HCT116 (cell line): ENCODE results near the gene BCAN. TPM values are rescaled to one million over a fixed set of nuclear protein-coding genes. Genes with fewer than 3 reads are reported as not detected.

Experiments
- ATAC-seq: fragments of 200-7000 bp; cut with Tn5 transposase; 2 replicates; pipeline ENCODE4 v1.9.1; 2020; ENCODE audit warnings: mild to moderate bottlenecking, moderate library complexity
- BruUV-seq: library from RNA; stranded (reverse); fragments of 400-500 nt; replicated peaks from 2 replicates; lab custom pipeline; 2021; lab: Mats Ljungman, UMichigan
- CTCF ChIA-PET: fragments of 300-600 bp; sonication (Branson Sonifier 250); formaldehyde crosslinking; loops from one replicate; lab custom pipeline; 2021; ENCODE audit warnings: antibody characterized with exemption; lab: Charles Lee
- POLR2A ChIA-PET: fragments of 300-600, 350-600 bp; sonication (Branson Sonifier 250); formaldehyde crosslinking; loops from one replicate; lab custom pipeline; 2021; ENCODE audit warnings: antibody characterized with exemption; lab: Charles Lee
- RAD21 ChIA-PET, 2 experiments: fragments of 300-600 bp; sonication (Branson Sonifier 250); formaldehyde crosslinking; loops; one replicate each; lab custom pipeline; 2023; ENCODE audit warnings: low total read pairs in 2 of 2; ENCODE audit not compliant: uncharacterized antibody in 2 of 2, unreplicated experiment in 2 of 2, low non-redundant PET in 1 of 2; lab: Charles Lee
- DNase-seq: peaks from one replicate; pipeline ENCODE4 v3.0.0-alpha.2; 2010; ENCODE audit warnings: low read depth, low spot score
- H2AFZ ChIP-seq: fragments of 200-600 bp; shearing (Covaris generic), sonication (generic); 2 replicates; pipeline ENCODE4 v1.6.1; 2017; ENCODE audit warnings: low read depth, mixed run types, mixed read lengths, antibody characterized with exemption, low read length; ENCODE audit not compliant: poor library complexity, severe bottlenecking
- H3K27ac ChIP-seq: 2 replicates; pipeline ENCODE4 v1.5.1; 2012; ENCODE audit warnings: low read depth, low read length
- H3K27me3 ChIP-seq: fragments of 200-600 bp; sonication (generic); 2 replicates; pipeline ENCODE4 v1.6.1; 2016; ENCODE audit warnings: mixed run types, low read length, mixed read lengths; ENCODE audit not compliant: insufficient read depth
- H3K36me3 ChIP-seq, 2 experiments: fragments of 200-500 bp in 1 of 2; fragments of 200-600 bp in 1 of 2; sonication (Bioruptor generic) in 1 of 2; sonication (generic) in 1 of 2; 2 replicates each; pipeline versions ENCODE4 v1.5.1 to v1.6.1; 2014 to 2016; ENCODE audit warnings: low read length in 2 of 2, inconsistent platforms in 1 of 2, mixed read lengths in 1 of 2, mixed run types in 1 of 2; ENCODE audit not compliant: insufficient read depth in 2 of 2, control insufficient read depth in 1 of 2
- H3K4me1 ChIP-seq, 2 experiments: fragments of 200-600 bp in 1 of 2; sonication (generic) in 1 of 2; 2 replicates each; pipeline versions ENCODE4 v1.5.1 to v1.6.1; 2012 to 2017; ENCODE audit warnings: low read length in 2 of 2, inconsistent platforms in 1 of 2, mild to moderate bottlenecking in 1 of 2, mixed read lengths in 1 of 2, mixed run types in 1 of 2, moderate library complexity in 1 of 2; ENCODE audit not compliant: insufficient read depth in 2 of 2, control insufficient read depth in 1 of 2
- H3K4me2 ChIP-seq: fragments of 200-600 bp; sonication (generic); 2 replicates; pipeline ENCODE4 v1.6.1; 2017; ENCODE audit warnings: mixed run types, low read length, mixed read lengths
- H3K4me3 ChIP-seq, 2 experiments: fragments of 200-600 bp in 1 of 2; sonication (generic) in 1 of 2; replicated peaks in 1 of 2; 2 replicates each; pipeline ENCODE4 v1.5.1; 2011 to 2016; ENCODE audit warnings: low read length in 2 of 2, control low read depth in 1 of 2, low read depth in 1 of 2, mild to moderate bottlenecking in 1 of 2, mixed read lengths in 1 of 2, mixed run types in 1 of 2
- H3K79me2 ChIP-seq: fragments of 200-600 bp; sonication (generic); 2 replicates; pipeline ENCODE4 v1.6.1; 2017; ENCODE audit warnings: mild to moderate bottlenecking, mixed run types, low read length, moderate library complexity, mixed read lengths; ENCODE audit not compliant: insufficient read depth
- H3K9ac ChIP-seq: fragments of 200-600 bp; sonication (generic); 2 replicates; pipeline ENCODE4 v1.6.1; 2016; ENCODE audit warnings: low read length, mixed read lengths
- H3K9me2 ChIP-seq: fragments of 200-600 bp; sonication (generic), shearing (Covaris generic); 2 replicates; pipeline ENCODE4 v1.6.1; 2017; ENCODE audit warnings: mixed run types, mild to moderate bottlenecking, moderate library complexity; ENCODE audit not compliant: insufficient read depth
- H3K9me3 ChIP-seq, 2 experiments: fragments of 200-500 bp in 1 of 2; fragments of 200-600 bp in 1 of 2; sonication (Bioruptor generic) in 1 of 2; sonication (generic) in 1 of 2; 2 replicates each; pipeline ENCODE4 v1.6.1; 2014 to 2017; ENCODE audit warnings: low read length in 2 of 2, mixed read lengths in 2 of 2, inconsistent platforms in 1 of 2, low read depth in 1 of 2, mild to moderate bottlenecking in 1 of 2, mixed run types in 1 of 2, moderate library complexity in 1 of 2; ENCODE audit not compliant: control insufficient read depth in 1 of 2, insufficient read depth in 1 of 2
- H4K20me1 ChIP-seq: fragments of 200-600 bp; sonication (generic), shearing (Covaris generic); 2 replicates; pipeline ENCODE4 v1.6.1; 2017; ENCODE audit warnings: mixed run types, mild to moderate bottlenecking, moderate library complexity; ENCODE audit not compliant: insufficient read depth
- CTCF ChIP-seq, 3 experiments: fragments of 200-600 bp in 1 of 3; sonication (generic) in 1 of 3; IDR thresholded peaks in 2 of 3; conservative IDR thresholded peaks in 1 of 3; 2 replicates each; pipeline ENCODE4 v1.5.1; 2012 to 2017; ENCODE audit warnings: low read depth in 2 of 3, low read length in 2 of 3, antibody characterized with exemption in 1 of 3, borderline replicate concordance in 1 of 3, control low read depth in 1 of 3, mild to moderate bottlenecking in 1 of 3, mixed read lengths in 1 of 3, mixed run types in 1 of 3, moderate library complexity in 1 of 3; ENCODE audit not compliant: insufficient read depth in 1 of 3
- ELF1 ChIP-seq: IDR thresholded peaks from 2 replicates; pipeline ENCODE4 v1.6.1; 2012; ENCODE audit warnings: low read depth, borderline replicate concordance
- JUND ChIP-seq: IDR thresholded peaks from 2 replicates; pipeline ENCODE4 v1.6.1; 2012
- REST ChIP-seq: IDR thresholded peaks from 2 replicates; pipeline ENCODE4 v1.6.1; 2012; ENCODE audit warnings: low read depth
- SP1 ChIP-seq: IDR thresholded peaks from 2 replicates; pipeline ENCODE4 v1.6.1; 2012; ENCODE audit warnings: low read depth
- intact Hi-C: fragments of 100-400 bp; cut with micrococcal nuclease; formaldehyde crosslinking; loops from 2 replicates; pipeline ENCODE4 v1.10.0; 2022
- total RNA-seq: library from RNA; stranded (reverse); gene quantifications from one replicate; pipeline ENCODE4 v1.2.1, GENCODE V29; 2021; ENCODE audit not compliant: unreplicated experiment
- TF ChIP-seq, protein P1 (sequence below): IDR thresholded peaks from 2 replicates; pipeline ENCODE4 v1.6.1; 2011; ENCODE audit warnings: mild to moderate bottlenecking, low read length, moderate library complexity; ENCODE audit not compliant: insufficient replicate concordance; ENCODE audit errors: extremely low read depth

The BCAN gene
- total RNA-seq, 1 experiment from 2014 or later: not detected

- Histone ChIP-seq H3K27ac (no peak overlapping the region), H3K4me2 (no peak overlapping the region), H4K20me1 (no peaks in the 10 kb centered on the region), H3K9me3 (no peaks in the 10 kb centered on the region)
- TF ChIP-seq ELF1: no peak
- TF ChIP-seq CTCF (IDR thresholded peaks at IDR 0.05 in 2 of 3, conservative IDR thresholded peaks at IDR 0.05 in 1 of 3; ENCODE audit: borderline replicate concordance in 1 of 3, insufficient read depth in 1 of 3, low read depth in 2 of 3, low read length in 2 of 3): no peak
- TF ChIP-seq, protein P1, sequence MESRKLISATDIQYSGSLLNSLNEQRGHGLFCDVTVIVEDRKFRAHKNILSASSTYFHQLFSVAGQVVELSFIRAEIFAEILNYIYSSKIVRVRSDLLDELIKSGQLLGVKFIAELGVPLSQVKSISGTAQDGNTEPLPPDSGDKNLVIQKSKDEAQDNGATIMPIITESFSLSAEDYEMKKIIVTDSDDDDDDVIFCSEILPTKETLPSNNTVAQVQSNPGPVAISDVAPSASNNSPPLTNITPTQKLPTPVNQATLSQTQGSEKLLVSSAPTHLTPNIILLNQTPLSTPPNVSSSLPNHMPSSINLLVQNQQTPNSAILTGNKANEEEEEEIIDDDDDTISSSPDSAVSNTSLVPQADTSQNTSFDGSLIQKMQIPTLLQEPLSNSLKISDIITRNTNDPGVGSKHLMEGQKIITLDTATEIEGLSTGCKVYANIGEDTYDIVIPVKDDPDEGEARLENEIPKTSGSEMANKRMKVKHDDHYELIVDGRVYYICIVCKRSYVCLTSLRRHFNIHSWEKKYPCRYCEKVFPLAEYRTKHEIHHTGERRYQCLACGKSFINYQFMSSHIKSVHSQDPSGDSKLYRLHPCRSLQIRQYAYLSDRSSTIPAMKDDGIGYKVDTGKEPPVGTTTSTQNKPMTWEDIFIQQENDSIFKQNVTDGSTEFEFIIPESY: no peak
- no peak for TF ChIP-seq REST
- TF ChIP-seq JUND: no peak
- no peak for TF ChIP-seq SP1
- TF ChIP-seq, all 23 proteins: peak for 0
- ChIA-PET RAD21 (no interaction called here), POLR2A (interaction anchor here (6.4 kb wide), 1 partner anchor 11 kb away, joined by 87 read pairs; no protein-coding TSS in a partner anchor), CTCF (interaction anchor here (1.4 to 14.7 kb wide), 2 partner anchors 10 to 25 kb away, joined by 3 to 310 read pairs; no protein-coding TSS in a partner anchor)
- H3K9ac ChIP-seq: no peak overlapping the region
- H2AFZ ChIP-seq: no peak overlapping the region
- BruUV-seq: no TSS peak
- H3K79me2 ChIP-seq: peaks cover 27% of the 10 kb centered on the region
- H3K36me3 ChIP-seq: peaks cover 22 to 26% of the 10 kb centered on the region in 2 experiments; a peak in 3 of 4 replicates
- DNase-seq: no peak
- H3K9me2 ChIP-seq: no peaks in the 10 kb centered on the region
- H3K4me3 ChIP-seq: no peak overlapping the region
- intact Hi-C loops: no loop called here
- ATAC-seq: no peak
- H3K4me1 ChIP-seq: peaks cover 22 to 35% of the 10 kb centered on the region in 2 experiments
- H3K27me3 ChIP-seq: no peaks in the 10 kb centered on the region
Observed at GRCh38 chr1:156700736-156701531, 59.0 kb downstream of the BCAN start.
